Measurements from ENCODE around the gene COPS2.

GRCh38 chr15:49116108-49116857 is 39.1 kb downstream of the COPS2 start:
- TF ChIP-seq CTCF (IDR thresholded peaks at IDR 0.05) (no peak), POLR2AphosphoS5 (IDR thresholded peaks at IDR 0.05) (no peak), EP300 (IDR thresholded peaks at IDR 0.05) (no peak)

Measured in gastroesophageal sphincter (tissue), 3 donors.